ENCODE results near the gene NAA20. TPM values are rescaled to one million over a fixed set of nuclear protein-coding genes. Genes with fewer than 3 reads are reported as not detected.

Gene NAA20
- total RNA-seq, 1 donor from 2014 or later, result 44.8 TPM

GRCh38 chr20:19991854-19992253 lies 25.3 kb upstream of the NAA20 start:
- intact Hi-C loops (cut with micrococcal nuclease), result no loop called here
- CTCF ChIA-PET, result interaction anchor here (5.6 kb wide), 1 partner anchor 88 kb away, joined by 57 read pairs; no protein-coding TSS in a partner anchor
- Mint-ChIP-seq H3K36me3 (ENCODE audit: low read depth) (no peaks in the 10 kb centered on the region), H3K9me3 (no peaks in the 10 kb centered on the region), H3K27me3 (peaks cover 3% of the 10 kb centered on the region), H3K4me1 (no peaks in the 10 kb centered on the region), H3K4me3 (no peak overlapping the region), H3K27ac (no peak overlapping the region)
- DNase-seq (no peak), ATAC-seq (ENCODE audit: low read depth) (no peak)
- POLR2A ChIA-PET, result no interaction called here
- TF ChIP-seq CTCF (IDR thresholded peaks at IDR 0.05), result no peak

- Mint-ChIP-seq H3K36me3 (ENCODE audit: low read depth) (no peaks in the 10 kb centered on the region), H3K9me3 (no peaks in the 10 kb centered on the region), H3K27ac (no peak overlapping the region), H3K4me1 (no peaks in the 10 kb centered on the region), H3K27me3 (peaks cover 3% of the 10 kb centered on the region), H3K4me3 (no peak overlapping the region)
- intact Hi-C loops (cut with micrococcal nuclease), result no loop called here
- DNase-seq (no peak), ATAC-seq (ENCODE audit: low read depth) (no peak)
- CTCF ChIA-PET, result interaction anchor here (0.9 to 5.6 kb wide), 6 partner anchors 11 to 300 kb away, joined by 3 to 57 read pairs (median 6); partner anchors contain the start of gene NAA20
- no peak for TF ChIP-seq CTCF (IDR thresholded peaks at IDR 0.05)
- POLR2A ChIA-PET, result interaction anchor here (0.7 kb wide), 1 partner anchor 59 kb away, joined by 3 read pairs; no protein-coding TSS in a partner anchor
Measured at GRCh38 chr20:19992996-19993908, 23.9 kb upstream of the NAA20 start.

- peaks cover 3% of the 10 kb centered on the region for H3K27me3 Mint-ChIP-seq
- no peaks in the 10 kb centered on the region for H3K4me1 Mint-ChIP-seq
- ChIA-PET CTCF (interaction anchor here (0.9 to 5.6 kb wide), 7 partner anchors 11 to 303 kb away, joined by 3 to 57 read pairs (median 5); partner anchors contain the start of gene NAA20), POLR2A (interaction anchor here (1.0 kb wide), 1 partner anchor 91 kb away, joined by 7 read pairs; no protein-coding TSS in a partner anchor)
- no peaks in the 10 kb centered on the region for H3K36me3 Mint-ChIP-seq (ENCODE audit: low read depth)
- intact Hi-C loops (cut with micrococcal nuclease), result loop anchor here (2.0 kb wide), 1 partner anchor 57 kb away; no protein-coding TSS in a partner anchor
- DNase-seq, result no peak
- H3K9me3 Mint-ChIP-seq, result no peaks in the 10 kb centered on the region
- no peak for TF ChIP-seq CTCF (IDR thresholded peaks at IDR 0.05)
- no peak overlapping the region for H3K27ac Mint-ChIP-seq
- H3K4me3 Mint-ChIP-seq, result no peak overlapping the region
- no peak for ATAC-seq (ENCODE audit: low read depth)
Measured at GRCh38 chr20:19993958-19994669, 23.0 kb upstream of the NAA20 start.

- no peak overlapping the region for H3K4me3 Mint-ChIP-seq
- no peak for DNase-seq
- peak; percentile 86 for TF ChIP-seq CTCF (IDR thresholded peaks at IDR 0.05)
- H3K36me3 Mint-ChIP-seq (ENCODE audit: low read depth), result no peaks in the 10 kb centered on the region
- CTCF ChIA-PET, result interaction anchor here (0.6 to 5.6 kb wide), 4 partner anchors 57 to 304 kb away, joined by 5 to 57 read pairs (median 24); no protein-coding TSS in a partner anchor
- H3K9me3 Mint-ChIP-seq, result no peaks in the 10 kb centered on the region
- H3K27me3 Mint-ChIP-seq, result peaks cover 3% of the 10 kb centered on the region
- no peak overlapping the region for H3K27ac Mint-ChIP-seq
- H3K4me1 Mint-ChIP-seq, result no peaks in the 10 kb centered on the region
- POLR2A ChIA-PET, result interaction anchor here (1.0 kb wide), 1 partner anchor 92 kb away, joined by 7 read pairs; no protein-coding TSS in a partner anchor
- ATAC-seq (ENCODE audit: low read depth), result peak; percentile 57
- intact Hi-C loops (cut with micrococcal nuclease), result loop anchor here (1.0 to 5.0 kb wide), 9 partner anchors 59 to 367 kb away; no protein-coding TSS in a partner anchor
Measured at GRCh38 chr20:19995220-19995863, 21.8 kb upstream of the NAA20 start.

All from activated B cell treated with CpG ODN at 0.5 μM for 24 hours (primary cell).